Measurements from ENCODE around the gene KIF23. TPM values are rescaled to one million over a fixed set of nuclear protein-coding genes. Genes with fewer than 3 reads are reported as not detected.

Gene KIF23
- total and polyA plus RNA-seq, 11 donors, result 0.23 to 7.7 (median 0.66) TPM; not detected in 1

DNA sequence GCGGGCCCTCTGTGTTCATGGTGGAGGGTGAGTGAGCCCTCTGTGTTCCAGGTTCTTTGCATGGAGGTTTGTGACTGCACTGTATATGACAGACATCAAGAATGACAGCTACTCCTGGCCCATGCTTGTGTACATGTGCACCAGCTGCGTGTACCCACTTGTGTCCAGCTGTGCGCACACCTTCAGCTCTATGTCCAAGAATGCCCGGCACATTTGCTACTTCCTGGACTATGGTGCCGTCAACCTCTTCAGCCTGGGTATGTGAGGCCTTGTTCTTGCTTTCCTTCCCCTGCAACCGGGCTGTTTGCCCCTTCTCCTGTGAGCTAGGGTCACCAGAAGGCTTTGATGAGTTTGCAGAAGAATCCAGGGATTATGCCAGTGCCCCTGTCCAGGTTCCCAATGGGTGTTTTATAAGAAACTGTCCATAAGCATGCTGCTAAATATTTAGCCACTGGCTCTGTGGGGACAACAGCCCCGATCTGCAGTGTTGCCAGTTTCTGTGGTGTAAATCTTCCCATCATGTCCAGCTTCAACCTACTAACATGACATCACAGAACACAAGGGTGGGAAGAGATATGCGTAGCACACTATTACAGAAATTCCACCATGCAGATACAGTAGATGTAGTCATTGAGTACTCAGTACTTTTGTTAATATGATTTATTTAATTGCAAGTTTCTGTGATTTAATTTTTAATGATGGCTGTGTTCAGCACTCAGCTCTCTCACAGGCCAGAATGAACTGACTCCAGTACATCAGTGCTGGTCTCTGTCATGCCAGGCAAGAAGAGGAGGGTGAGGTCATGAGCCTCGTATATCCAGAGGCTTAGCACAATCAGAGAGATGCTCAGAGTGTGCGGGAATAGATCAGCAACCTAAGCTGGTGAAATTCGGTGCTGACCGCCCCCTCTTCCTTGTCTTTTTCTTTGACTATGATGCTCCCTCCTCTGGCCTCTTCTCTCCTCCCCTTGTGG, 29.2 kb upstream of the KIF23 start:
- peak in 1 of 5 donors; percentile 12 for DNase-seq
- no peaks in the 10 kb centered on the region for H3K36me3 ChIP-seq
- no peak for ATAC-seq
- WGBS, 4 donors, result 90 to 95% (median 91%) methylated on average over 11 to 12 of the region's 12 CpGs
- TF ChIP-seq POLR2A (IDR thresholded peaks at IDR 0.05), result no peak
- TF ChIP-seq, protein P1, sequence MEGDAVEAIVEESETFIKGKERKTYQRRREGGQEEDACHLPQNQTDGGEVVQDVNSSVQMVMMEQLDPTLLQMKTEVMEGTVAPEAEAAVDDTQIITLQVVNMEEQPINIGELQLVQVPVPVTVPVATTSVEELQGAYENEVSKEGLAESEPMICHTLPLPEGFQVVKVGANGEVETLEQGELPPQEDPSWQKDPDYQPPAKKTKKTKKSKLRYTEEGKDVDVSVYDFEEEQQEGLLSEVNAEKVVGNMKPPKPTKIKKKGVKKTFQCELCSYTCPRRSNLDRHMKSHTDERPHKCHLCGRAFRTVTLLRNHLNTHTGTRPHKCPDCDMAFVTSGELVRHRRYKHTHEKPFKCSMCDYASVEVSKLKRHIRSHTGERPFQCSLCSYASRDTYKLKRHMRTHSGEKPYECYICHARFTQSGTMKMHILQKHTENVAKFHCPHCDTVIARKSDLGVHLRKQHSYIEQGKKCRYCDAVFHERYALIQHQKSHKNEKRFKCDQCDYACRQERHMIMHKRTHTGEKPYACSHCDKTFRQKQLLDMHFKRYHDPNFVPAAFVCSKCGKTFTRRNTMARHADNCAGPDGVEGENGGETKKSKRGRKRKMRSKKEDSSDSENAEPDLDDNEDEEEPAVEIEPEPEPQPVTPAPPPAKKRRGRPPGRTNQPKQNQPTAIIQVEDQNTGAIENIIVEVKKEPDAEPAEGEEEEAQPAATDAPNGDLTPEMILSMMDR (IDR thresholded peaks at IDR 0.05), result no peak
- H3K4me1 ChIP-seq, result peaks cover 0 to 7% (median 0%) of the 10 kb centered on the region in 12 donors
- intact Hi-C loops (cut with DNase I), result no loop called here
- no peaks in the 10 kb centered on the region for H3K27me3 ChIP-seq
- no peak overlapping the region for H3K4me3 ChIP-seq
- no peak overlapping the region for H3K27ac ChIP-seq
- no peaks in the 10 kb centered on the region for H3K9me3 ChIP-seq

DNA sequence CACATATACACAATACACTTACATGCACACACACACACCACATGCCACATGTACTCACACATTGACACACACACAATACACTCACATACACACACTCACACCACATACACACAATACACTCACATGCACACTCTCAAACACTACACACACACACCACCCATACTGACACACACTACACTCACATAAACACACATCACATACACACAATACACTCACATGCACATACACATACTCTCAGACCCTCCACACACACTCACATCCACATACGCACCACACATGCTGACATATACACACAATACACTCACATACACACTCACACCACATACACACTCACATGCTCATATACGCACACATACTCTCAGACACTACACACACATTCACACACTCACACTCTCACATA, 28.3 kb upstream of the KIF23 start:
- H3K27me3 ChIP-seq, result no peaks in the 10 kb centered on the region
- peaks cover 0 to 7% (median 0%) of the 10 kb centered on the region in 12 donors for H3K4me1 ChIP-seq
- H3K36me3 ChIP-seq, result no peaks in the 10 kb centered on the region
- ATAC-seq (no peak), DNase-seq (no peak)
- no peak overlapping the region for H3K4me3 ChIP-seq
- H3K27ac ChIP-seq, result no peak overlapping the region
- no peaks in the 10 kb centered on the region for H3K9me3 ChIP-seq
- WGBS, 4 donors, result 93 to 97% (median 96%) methylated on average over 2 of the region's 2 CpGs
- intact Hi-C loops (cut with DNase I), result no loop called here
- TF ChIP-seq, protein P1 (IDR thresholded peaks at IDR 0.05), result no peak
- TF ChIP-seq POLR2A (IDR thresholded peaks at IDR 0.05), result no peak

DNA sequence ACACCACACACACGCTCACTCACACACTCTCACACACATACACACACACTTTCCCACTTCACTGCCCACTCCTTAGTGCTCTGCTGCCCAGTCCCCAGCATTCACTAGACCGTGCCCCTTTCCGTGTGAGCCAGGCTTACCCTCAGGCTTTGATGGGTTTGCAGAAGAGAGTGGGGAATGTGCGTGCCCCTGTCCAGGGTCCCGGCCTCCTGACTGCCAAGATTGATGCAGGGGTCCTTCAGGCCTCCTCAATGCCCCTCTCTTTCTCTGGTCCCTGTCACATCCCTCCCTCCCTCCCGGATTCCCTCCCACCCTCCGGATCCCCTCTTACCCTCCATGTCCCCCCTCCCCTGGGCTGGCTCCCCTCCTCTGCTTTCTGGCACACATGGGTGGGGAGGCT, 27.9 kb upstream of the KIF23 start:
- peak in 1 of 5 donors; percentile 26 for DNase-seq
- no peak for ATAC-seq
- no peak for TF ChIP-seq POLR2A (IDR thresholded peaks at IDR 0.05)
- intact Hi-C loops (cut with DNase I), result no loop called here
- no peak overlapping the region for H3K27ac ChIP-seq
- no peaks in the 10 kb centered on the region for H3K9me3 ChIP-seq
- H3K36me3 ChIP-seq, result no peaks in the 10 kb centered on the region
- WGBS, 4 donors, result 83 to 91% (median 89%) methylated on average over 7 of the region's 7 CpGs
- peaks cover 0 to 7% (median 0%) of the 10 kb centered on the region in 12 donors for H3K4me1 ChIP-seq
- H3K4me3 ChIP-seq, result no peak overlapping the region
- no peaks in the 10 kb centered on the region for H3K27me3 ChIP-seq

DNA sequence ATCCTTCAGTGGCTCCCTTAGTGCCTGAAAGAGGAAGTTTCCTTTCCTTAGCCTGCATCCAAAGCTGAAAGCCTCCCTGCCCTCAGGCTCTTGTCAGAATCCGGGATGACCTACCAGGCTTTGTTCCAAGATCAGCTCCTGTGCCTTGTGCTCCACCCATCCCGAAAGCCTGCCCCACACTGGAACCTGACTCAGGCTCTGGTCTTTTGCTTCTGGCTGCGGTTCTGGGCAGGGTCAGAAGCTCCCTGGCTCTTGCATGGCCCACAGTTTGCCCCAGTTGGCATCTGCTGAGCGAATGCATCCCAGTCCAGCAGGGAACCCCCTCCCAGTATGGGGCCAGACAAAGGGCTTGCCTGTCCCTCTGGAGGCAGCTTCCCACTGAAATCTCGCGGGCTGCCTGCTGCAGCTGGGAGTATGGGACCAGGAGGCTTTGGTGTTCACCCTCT, 25.9 kb upstream of the KIF23 start:
- Histone ChIP-seq H3K36me3 (no peaks in the 10 kb centered on the region), H3K9me3 (no peaks in the 10 kb centered on the region), H3K4me3 (no peak overlapping the region), H3K27ac (no peak overlapping the region), H3K4me1 (peaks cover 0 to 7% (median 0%) of the 10 kb centered on the region in 12 donors), H3K27me3 (no peaks in the 10 kb centered on the region)
- WGBS, 4 donors, result 49 to 64% (median 52%) methylated on average over 4 to 6 of the region's 6 CpGs
- intact Hi-C loops (cut with DNase I), result no loop called here
- TF ChIP-seq POLR2A (IDR thresholded peaks at IDR 0.05), result no peak
- TF ChIP-seq, protein P1 (IDR thresholded peaks at IDR 0.05), result no peak
- DNase-seq (peak in 1 of 5 donors; percentile 47), ATAC-seq (peak; percentile 24 to 61 (median 36))

Measured in heart left ventricle (tissue), 16 donors.